ENCODE measurements around the gene AIFM1. TPM values are rescaled to one million over a fixed set of nuclear protein-coding genes. Genes with fewer than 3 reads are reported as not detected.

Gene AIFM1
- total RNA-seq, 1 donor from 2014 or later, result 132 TPM

GRCh38 chrX:130106071-130106470 is 59.6 kb downstream of the AIFM1 start:
- intact Hi-C loops (cut with DNase I), result no loop called here
- DNase-seq (ENCODE audit: missing footprints) (no peak), ATAC-seq (no peak)

GRCh38 chrX:130105244-130105643 is 60.4 kb downstream of the AIFM1 start:
- DNase-seq (ENCODE audit: missing footprints), result no peak
- intact Hi-C loops (cut with DNase I), result no loop called here
- ATAC-seq, result no peak

- DNase-seq (ENCODE audit: missing footprints) (no peak), ATAC-seq (no peak)
- intact Hi-C loops (cut with DNase I), result no loop called here
These were observed 62.0 kb downstream of the AIFM1 start for GRCh38 chrX:130103605-130104004.

DNA sequence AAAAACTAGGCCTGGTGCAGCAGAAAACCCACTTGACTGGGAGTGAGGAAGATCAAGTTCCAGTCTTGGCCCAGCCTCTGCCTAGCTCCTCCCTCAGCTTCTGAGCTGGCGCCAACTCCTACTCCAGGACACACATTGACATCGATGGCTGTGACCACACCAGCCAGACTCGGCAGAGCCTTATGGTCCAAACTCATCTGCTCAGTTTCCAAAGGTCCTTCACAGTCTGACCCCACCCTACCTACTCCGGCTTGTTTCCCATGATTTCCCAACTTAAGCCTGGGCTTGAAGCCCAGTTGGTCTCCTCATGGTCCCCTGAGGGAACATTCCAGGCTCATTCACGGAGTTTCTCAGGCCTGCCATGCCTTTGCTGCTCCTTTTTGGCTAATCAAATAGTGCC is 65.5 kb downstream of the AIFM1 start:
- intact Hi-C loops (cut with DNase I), result no loop called here
- DNase-seq (ENCODE audit: missing footprints) (peak; percentile 76), ATAC-seq (peak; percentile 98)

GRCh38 chrX:130098210-130098552 is 67.5 kb downstream of the AIFM1 start:
- DNase-seq (ENCODE audit: missing footprints) (no peak), ATAC-seq (no peak)
- intact Hi-C loops (cut with DNase I), result no loop called here

- ATAC-seq (no peak), DNase-seq (ENCODE audit: missing footprints) (no peak)
- intact Hi-C loops (cut with DNase I), result no loop called here
These were observed 68.0 kb downstream of the AIFM1 start for GRCh38 chrX:130097507-130098209.

- DNase-seq (ENCODE audit: missing footprints) (no peak), ATAC-seq (no peak)
- intact Hi-C loops (cut with DNase I), result no loop called here
These were observed 70.2 kb downstream of the AIFM1 start for GRCh38 chrX:130095249-130096030.

GRCh38 chrX:130094696-130095095 is 70.9 kb downstream of the AIFM1 start:
- ATAC-seq, result no peak
- intact Hi-C loops (cut with DNase I), result no loop called here
- no peak for DNase-seq (ENCODE audit: missing footprints)

DNA sequence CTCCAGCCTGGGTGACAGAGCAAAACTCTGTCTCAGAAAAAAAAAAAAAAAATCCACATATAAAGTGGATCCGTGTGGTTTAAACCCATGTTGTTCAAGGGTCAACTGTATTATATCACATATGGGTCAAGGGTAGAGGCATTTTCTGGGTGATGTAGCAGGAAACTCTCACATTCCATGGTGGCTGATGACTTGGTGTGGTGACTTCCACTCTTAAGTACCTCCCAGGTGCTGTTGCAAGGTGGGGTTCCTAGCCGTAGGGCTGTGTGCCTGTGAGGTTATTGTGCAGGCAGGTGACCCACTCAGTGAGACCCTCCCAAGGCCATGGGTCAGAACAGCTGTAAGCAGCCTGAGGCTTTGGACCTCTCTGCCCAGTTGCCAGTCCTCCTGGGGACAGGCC is 72.4 kb downstream of the AIFM1 start:
- intact Hi-C loops (cut with DNase I), result no loop called here
- no peak for DNase-seq (ENCODE audit: missing footprints)
- no peak for ATAC-seq

- ATAC-seq (peak; percentile 48), DNase-seq (ENCODE audit: missing footprints) (peak; percentile 84)
- intact Hi-C loops (cut with DNase I), result no loop called here
These were observed 73.6 kb downstream of the AIFM1 start for GRCh38 chrX:130091980-130092522.

DNA sequence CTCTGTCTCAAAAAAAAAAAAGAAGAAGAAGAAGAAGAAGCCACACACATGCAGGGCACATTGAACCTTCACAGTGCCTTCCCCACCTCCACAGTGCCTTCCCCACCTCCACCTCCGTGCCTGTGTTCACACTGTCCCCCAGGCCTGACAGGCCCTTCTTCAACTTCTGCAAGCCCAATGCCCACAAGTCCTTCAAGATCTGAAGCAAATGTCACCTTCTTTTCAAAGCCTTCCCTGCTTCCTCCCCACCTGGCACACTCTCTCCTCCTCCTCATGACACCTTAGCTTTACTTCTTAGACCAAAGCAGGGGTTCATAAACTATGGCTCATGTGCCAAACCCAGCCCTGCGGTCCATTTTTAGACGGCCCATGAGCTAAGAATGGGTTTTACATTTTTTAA is 75.3 kb downstream of the AIFM1 start:
- intact Hi-C loops (cut with DNase I), result no loop called here
- ATAC-seq, result no peak
- no peak for DNase-seq (ENCODE audit: missing footprints)

DNA sequence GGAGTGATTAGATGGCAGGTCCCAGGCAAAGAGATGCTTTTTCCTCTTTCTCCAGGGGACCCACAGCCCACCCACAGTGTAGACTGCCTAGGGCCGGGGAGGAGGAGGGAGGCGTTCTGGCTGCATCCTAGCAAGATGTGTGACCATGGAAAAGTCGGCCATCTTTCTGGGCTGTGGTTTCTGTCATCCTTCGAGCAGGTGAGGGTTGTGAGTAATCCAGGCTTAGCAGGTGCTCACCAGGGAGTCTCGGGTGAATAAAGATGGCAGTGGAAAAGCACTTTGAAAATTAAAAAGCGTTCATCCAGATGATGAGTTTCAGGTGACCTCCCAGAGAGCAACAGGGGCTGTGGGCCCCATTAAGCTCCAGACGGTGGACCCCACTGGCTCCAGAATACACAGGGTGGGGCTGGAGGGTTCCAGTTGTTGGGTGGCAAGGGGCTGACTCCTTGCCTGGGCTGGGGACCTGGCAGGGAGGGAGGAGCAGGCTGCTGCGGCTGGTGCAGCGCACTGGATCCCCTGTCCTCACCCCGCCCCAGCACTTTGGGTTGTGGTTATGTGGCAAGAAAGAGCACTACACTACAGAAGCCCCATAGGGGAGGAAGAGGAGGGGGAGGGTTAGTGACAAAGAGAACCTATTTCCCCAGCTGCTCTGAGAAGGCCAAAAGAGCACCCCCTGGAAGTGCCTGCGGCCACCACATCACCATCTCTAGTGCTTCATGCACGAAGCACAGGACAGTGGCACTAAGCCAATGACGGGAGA is 79.0 kb downstream of the AIFM1 start:
- intact Hi-C loops (cut with DNase I), result no loop called here
- ATAC-seq (no peak), DNase-seq (ENCODE audit: missing footprints) (no peak)

GRCh38 chrX:130085551-130086446 is 79.8 kb downstream of the AIFM1 start:
- DNase-seq (ENCODE audit: missing footprints), result no peak
- no peak for ATAC-seq
- intact Hi-C loops (cut with DNase I), result no loop called here

DNA sequence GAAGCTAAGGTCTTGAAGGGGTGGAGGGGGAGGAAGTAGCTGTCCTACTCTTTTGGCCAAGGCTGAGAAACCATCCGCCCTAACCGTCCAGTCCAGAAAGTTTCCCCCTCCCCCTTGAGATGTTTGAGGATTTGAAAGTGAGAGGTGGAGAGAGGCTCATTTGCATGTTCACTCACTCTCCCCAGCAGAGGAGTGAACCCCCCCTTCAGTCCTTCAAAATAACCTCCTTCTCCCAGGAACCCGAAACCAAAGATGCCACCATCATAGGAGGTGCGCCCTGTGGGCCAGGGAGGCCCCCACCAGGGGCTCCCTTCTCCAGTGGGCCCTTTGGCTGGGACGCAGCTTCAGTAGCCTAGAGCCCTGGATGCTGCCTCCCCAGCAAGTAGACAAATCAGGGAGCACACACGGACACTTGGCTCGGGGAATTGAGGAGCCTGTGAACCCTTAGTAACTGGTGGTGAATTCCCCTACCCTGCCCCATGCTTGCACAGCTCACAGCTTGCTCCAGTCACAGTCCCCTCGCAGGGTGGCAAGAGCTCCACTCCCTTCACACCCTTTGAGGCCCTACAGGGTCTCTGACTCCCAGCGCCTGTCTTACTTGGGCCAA is 80.9 kb downstream of the AIFM1 start:
- DNase-seq (ENCODE audit: missing footprints), result no peak
- intact Hi-C loops (cut with DNase I), result no loop called here
- ATAC-seq, result no peak

- no peak for DNase-seq (ENCODE audit: missing footprints)
- no peak for ATAC-seq
- intact Hi-C loops (cut with DNase I), result loop anchor here (2.0 kb wide), 1 partner anchor 37 kb away; no protein-coding TSS in a partner anchor
These were observed 81.8 kb downstream of the AIFM1 start for GRCh38 chrX:130083656-130084382.

GRCh38 chrX:130083107-130083490 is 82.5 kb downstream of the AIFM1 start:
- no peak for DNase-seq (ENCODE audit: missing footprints)
- no peak for ATAC-seq
- intact Hi-C loops (cut with DNase I), result loop anchor here (2.0 kb wide), 1 partner anchor 38 kb away; no protein-coding TSS in a partner anchor
